ENCODE results near the gene ALKBH2. TPM values are rescaled to one million over a fixed set of nuclear protein-coding genes. Genes with fewer than 3 reads are reported as not detected.
A peak's percentile ranks its signal among the peaks of the same experiment; 100 is the strongest.
"Not testable (repeated sequence)": the region's sequence is repeated elsewhere in the genome, so short reads cannot be mapped to it uniquely, and the experiment has no call there.

Gene ALKBH2
- total RNA-seq, 2 experiments from 2014 or later, result 12.8 to 14.0 TPM

GRCh38 chr12:109048706-109049105 is 44.6 kb downstream of the ALKBH2 start:
- DNase-seq; H3K27ac ChIP-seq (ENCODE audit: low read depth in 1 of 2, low read length in 2 of 2); H3K4me3 Mint-ChIP-seq; POLR2A ChIA-PET; H3K9me3 ChIP-seq (ENCODE audit: control insufficient read depth in 1 of 2, insufficient read depth in 1 of 2, low read length in 2 of 2); H3K27me3 ChIP-seq (ENCODE audit: control insufficient read depth in 1 of 2, insufficient read depth in 2 of 2, low read length in 2 of 2); H3K4me3 ChIP-seq (ENCODE audit: low read length); H3K9me3 Mint-ChIP-seq; H3K4me1 Mint-ChIP-seq (ENCODE audit: low read depth); ATAC-seq (ENCODE audit: poor library complexity); CTCF ChIA-PET; H3K27me3 Mint-ChIP-seq; H3K36me3 ChIP-seq (ENCODE audit: insufficient read depth, low read length): not testable (repeated sequence)
- Mint-ChIP-seq H3K36me3 (ENCODE audit: low read depth) (peaks cover 13% of the 10 kb centered on the region), H3K27ac (peak overlapping the region; percentile 17)
- intact Hi-C loops (cut with DNase I, micrococcal nuclease), result loop anchor here in 1 of 2 experiments (5.0 kb wide), 1 partner anchor 531 kb away; the partner anchor contains the start of gene FICD
- peaks cover 16% of the 10 kb centered on the region for H3K4me1 ChIP-seq (ENCODE audit: insufficient read depth, low read length)

GRCh38 chr12:109047081-109047805 is 46.0 kb downstream of the ALKBH2 start:
- Histone ChIP-seq H3K27ac (ENCODE audit: low read depth in 1 of 2, low read length in 2 of 2) (no peak overlapping the region), H3K4me3 (ENCODE audit: low read length) (no peak overlapping the region), H3K36me3 (ENCODE audit: insufficient read depth, low read length) (no peaks in the 10 kb centered on the region), H3K4me1 (ENCODE audit: insufficient read depth, low read length) (peaks cover 5% of the 10 kb centered on the region), H3K9me3 (ENCODE audit: control insufficient read depth in 1 of 2, insufficient read depth in 1 of 2, low read length in 2 of 2) (no peaks in the 10 kb centered on the region), H3K27me3 (ENCODE audit: control insufficient read depth in 1 of 2, insufficient read depth in 2 of 2, low read length in 2 of 2) (peaks cover 3 to 6% of the 10 kb centered on the region in 2 experiments)
- H3K9me3 Mint-ChIP-seq, result no peaks in the 10 kb centered on the region
- intact Hi-C loops (cut with DNase I, micrococcal nuclease), result loop anchor here in 1 of 2 experiments (5.0 kb wide), 1 partner anchor 530 kb away; the partner anchor contains the start of gene FICD
- peaks cover 5% of the 10 kb centered on the region for H3K4me1 Mint-ChIP-seq (ENCODE audit: low read depth)
- DNase-seq (no peak), ATAC-seq (ENCODE audit: poor library complexity) (no peak)
- peaks cover 4% of the 10 kb centered on the region for H3K36me3 Mint-ChIP-seq (ENCODE audit: low read depth)
- no peak overlapping the region for H3K4me3 Mint-ChIP-seq
- peaks cover 11% of the 10 kb centered on the region for H3K27me3 Mint-ChIP-seq
- no peak overlapping the region for H3K27ac Mint-ChIP-seq
- POLR2A ChIA-PET, result no interaction called here
- TF ChIP-seq CTCF (IDR thresholded peaks at IDR 0.05), result no peak
- CTCF ChIA-PET, result interaction anchor here (1.2 kb wide), 1 partner anchor 46 kb away, joined by 4 read pairs; the partner anchor contains the start of gene ALKBH2

- no peaks in the 10 kb centered on the region for H3K9me3 ChIP-seq (ENCODE audit: control insufficient read depth in 1 of 2, insufficient read depth in 1 of 2, low read length in 2 of 2)
- no peak for TF ChIP-seq CTCF (IDR thresholded peaks at IDR 0.05)
- Mint-ChIP-seq H3K4me3 (no peak overlapping the region), H3K36me3 (ENCODE audit: low read depth) (no peaks in the 10 kb centered on the region), H3K9me3 (no peaks in the 10 kb centered on the region), H3K4me1 (ENCODE audit: low read depth) (no peaks in the 10 kb centered on the region), H3K27me3 (peaks cover 24% of the 10 kb centered on the region), H3K27ac (no peak overlapping the region)
- H3K27ac ChIP-seq (ENCODE audit: low read depth in 1 of 2, low read length in 2 of 2), result no peak overlapping the region
- H3K36me3 ChIP-seq (ENCODE audit: insufficient read depth, low read length), result no peaks in the 10 kb centered on the region
- ChIA-PET CTCF (no interaction called here), POLR2A (no interaction called here)
- ATAC-seq (ENCODE audit: poor library complexity) (no peak), DNase-seq (no peak)
- intact Hi-C loops (cut with DNase I, micrococcal nuclease), result no loop called here
- H3K27me3 ChIP-seq (ENCODE audit: control insufficient read depth in 1 of 2, insufficient read depth in 2 of 2, low read length in 2 of 2), result peaks cover 3 to 6% of the 10 kb centered on the region in 2 experiments
- no peak overlapping the region for H3K4me3 ChIP-seq (ENCODE audit: low read length)
- H3K4me1 ChIP-seq (ENCODE audit: insufficient read depth, low read length), result no peaks in the 10 kb centered on the region
Observed at GRCh38 chr12:109044241-109044640, 49.0 kb downstream of the ALKBH2 start.

Other genes with a start within 250 kb of the ALKBH2 start
- 10 to 100 TPM; 21.1 to 24.2 TPM for gene SSH1, start 235.9 kb downstream of the ALKBH2 start, total RNA-seq
- gene DAO, start 213.4 kb downstream of the ALKBH2 start, total RNA-seq, result not detected
- gene SVOP, start 72.4 kb downstream of the ALKBH2 start, total RNA-seq, result not detected
- 10 to 100 TPM; 21.8 to 23.0 TPM for gene USP30, start 40.9 kb downstream of the ALKBH2 start, total RNA-seq
- 1 to 10 TPM; 3.3 to 3.6 TPM for gene UNG, start 4.1 kb upstream of the ALKBH2 start, total RNA-seq
- gene ACACB, start 23.1 kb upstream of the ALKBH2 start, total RNA-seq, result 10 to 100 TPM; 30.3 to 32.2 TPM
- gene FOXN4, start 215.8 kb upstream of the ALKBH2 start, total RNA-seq, result not detected

All from CD4-positive, alpha-beta T cell (primary cell).